K562 (cell line): Measurements from ENCODE around the gene MAP1S. TPM values are rescaled to one million over a fixed set of nuclear protein-coding genes. Genes with fewer than 3 reads are reported as not detected.

Source experiments
- ARNT ChIP-seq, 2 experiments: fragments of 450-650 bp; IDR thresholded peaks; 2 replicates each; pipeline ENCODE4 v1.6.1; 2016; ENCODE audit warnings: mild to moderate bottlenecking in 1 of 2
- ETV5 ChIP-seq: sonication (generic); formaldehyde crosslinking; IDR thresholded peaks from 2 replicates; pipeline ENCODE4 v1.4.0; 2020; ENCODE audit warnings: low read depth, mild to moderate bottlenecking, missing genetic modification reagents
- HDAC2 ChIP-seq: fragments of 450-650 bp; IDR thresholded peaks from 2 replicates; pipeline ENCODE4 v1.6.1; 2016; ENCODE audit warnings: mild to moderate bottlenecking
- NCOA6 ChIP-seq: fragments of 450-650 bp; IDR thresholded peaks from 2 replicates; pipeline ENCODE4 v1.6.1; 2017; ENCODE audit warnings: mild to moderate bottlenecking
- polyA plus RNA-seq, 8 experiments: library from polyadenylated mRNA; depleted of rRNA in 4 of 8; stranded (reverse) in 5 of 8; unstranded in 3 of 8; fragments of >200 nt; fragmentation: Nextera tagmentation in 2 of 8; fragmentation: Illumina TruSeq in 1 of 8; extraction: Ambion mirVana in 2 of 8; extraction: Trizol in 1 of 8; gene quantifications; 2 replicates each; pipeline versions ENCODE4 v1.2.1 to v1.2.3, GENCODE V29; 2011 to 2014; ENCODE audit warnings: inconsistent platforms in 1 of 8, missing spikeins in 1 of 8
- total RNA-seq, 7 experiments: library from RNA; depleted of rRNA in 6 of 7; stranded (reverse); fragments of >200 nt in 6 of 7; fragmentation: Illumina TruSeq in 2 of 7; extraction: Trizol in 2 of 7; gene quantifications; 2 replicates each; pipeline versions ENCODE4 v1.2.1 to v1.2.3, GENCODE V29; 2011 to 2021; ENCODE audit warnings: low replicate concordance in 1 of 7
- TF ChIP-seq, protein P1 (sequence below), 2 experiments: IDR thresholded peaks in 1 of 2; conservative IDR thresholded peaks in 1 of 2; 2 replicates each; pipeline ENCODE4 v1.6.1; 2016; ENCODE audit warnings: low read depth in 2 of 2, mild to moderate bottlenecking in 1 of 2, missing compliant biosample characterization in 1 of 2, missing genetic modification characterization in 1 of 2, moderate library complexity in 1 of 2
- TF ChIP-seq, protein P2 (sequence below): fragments of 200-800 bp; sonication (Bioruptor generic); IDR thresholded peaks from 2 replicates; pipeline ENCODE4 v1.6.1; 2017; ENCODE audit warnings: missing genetic modification characterization, missing compliant biosample characterization
- TF ChIP-seq, protein P3 (sequence below), 2 experiments: fragments of 450-650 bp; conservative IDR thresholded peaks; 2 replicates each; pipeline ENCODE4 v1.6.1; 2017; ENCODE audit warnings: mild to moderate bottlenecking in 2 of 2, moderate library complexity in 2 of 2
- TF ChIP-seq, protein P4 (sequence below): fragments of 250-450 bp; sonication (Bioruptor Pico); IDR thresholded peaks from 2 replicates; pipeline ENCODE4 v1.5.0; 2021; ENCODE audit warnings: mild to moderate bottlenecking, moderate library complexity
- TF ChIP-seq, protein P5 (sequence below): fragments of 250-450 bp; sonication (Bioruptor Pico); IDR thresholded peaks from 2 replicates; pipeline ENCODE4 v1.8.0; 2021; ENCODE audit warnings: mild to moderate bottlenecking, moderate library complexity
- TF ChIP-seq, protein P6 (sequence below), 2 experiments: fragments of 450-650 bp in 1 of 2; sonication (generic) in 1 of 2; formaldehyde crosslinking in 1 of 2; IDR thresholded peaks in 1 of 2; conservative IDR thresholded peaks in 1 of 2; 2 replicates each; pipeline versions ENCODE4 v1.6.1 to v1.8.1; 2016 to 2023; ENCODE audit warnings: mild to moderate bottlenecking in 2 of 2, moderate library complexity in 2 of 2, inconsistent platforms in 1 of 2, missing genetic modification reagents in 1 of 2
- TF ChIP-seq, protein P7 (sequence below): fragments of 450-650 bp; formaldehyde crosslinking; IDR thresholded peaks from 2 replicates; pipeline ENCODE4 v1.4.0; 2020; ENCODE audit warnings: mild to moderate bottlenecking, moderate library complexity

MAP1S gene
- total and polyA plus RNA-seq, 9 of the 15 experiments (the other 6 are each of a cell fraction or from before 2014, with no cell fraction given) = 2.0 to 81.0 (median 9.5) TPM

DNA sequence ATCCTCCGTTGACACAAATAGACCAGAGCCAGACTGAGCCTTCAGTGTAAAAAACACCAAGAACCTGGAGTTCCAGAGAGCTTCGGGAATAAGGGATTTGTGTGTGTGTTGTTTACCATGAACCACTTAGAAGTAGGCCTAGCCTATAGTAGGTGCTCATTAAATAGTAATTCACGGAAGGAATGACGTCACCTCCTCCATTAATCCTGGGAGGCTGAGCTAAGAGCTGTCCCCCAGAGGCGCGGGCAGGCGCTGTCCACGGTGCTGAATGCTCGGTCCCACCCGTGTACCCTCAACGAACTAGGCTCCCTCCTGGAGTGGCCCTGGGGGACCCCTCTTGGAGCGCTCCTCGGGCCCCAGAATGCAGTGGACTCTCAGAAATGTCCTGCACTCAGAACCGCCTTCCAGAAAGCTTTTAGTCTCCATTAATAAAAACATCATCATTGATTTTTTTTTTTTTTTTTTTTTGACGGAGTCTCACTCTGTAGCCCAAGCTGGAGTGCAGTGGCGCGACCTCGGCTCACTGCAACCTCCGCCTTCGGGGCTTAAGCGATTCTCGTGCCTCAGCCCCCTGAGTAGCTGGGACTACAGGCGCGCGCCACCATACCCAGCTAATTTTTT, 37.7 kb upstream of the MAP1S start (continued):
- TF ChIP-seq, protein P1, sequence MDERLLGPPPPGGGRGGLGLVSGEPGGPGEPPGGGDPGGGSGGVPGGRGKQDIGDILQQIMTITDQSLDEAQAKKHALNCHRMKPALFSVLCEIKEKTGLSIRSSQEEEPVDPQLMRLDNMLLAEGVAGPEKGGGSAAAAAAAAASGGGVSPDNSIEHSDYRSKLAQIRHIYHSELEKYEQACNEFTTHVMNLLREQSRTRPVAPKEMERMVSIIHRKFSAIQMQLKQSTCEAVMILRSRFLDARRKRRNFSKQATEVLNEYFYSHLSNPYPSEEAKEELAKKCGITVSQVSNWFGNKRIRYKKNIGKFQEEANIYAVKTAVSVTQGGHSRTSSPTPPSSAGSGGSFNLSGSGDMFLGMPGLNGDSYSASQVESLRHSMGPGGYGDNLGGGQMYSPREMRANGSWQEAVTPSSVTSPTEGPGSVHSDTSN (CRISPR knock-in tag; IDR thresholded peaks at IDR 0.05; ENCODE audit: low read depth) = peak; percentile 23; the same call in 1 of the 2 replicates
- TF ChIP-seq, protein P1 (tag; conservative IDR thresholded peaks at IDR 0.05; ENCODE audit: low read depth) = peak; percentile 61; the same call in 1 of the 2 replicates
- TF ChIP-seq HDAC2 (peak; percentile 74; the same call in 1 of the 2 replicates), ARNT (IDR thresholded peaks at IDR 0.05) (0 out of 4 replicates have a peak, but pooled peaks of 1 of the 2 experiments have one; percentile 15), NCOA6 (peak; percentile 64; the same call in 1 of the 2 replicates), ETV5 (peak; percentile 68; the same call in 1 of the 2 replicates)
- TF ChIP-seq, protein P2, sequence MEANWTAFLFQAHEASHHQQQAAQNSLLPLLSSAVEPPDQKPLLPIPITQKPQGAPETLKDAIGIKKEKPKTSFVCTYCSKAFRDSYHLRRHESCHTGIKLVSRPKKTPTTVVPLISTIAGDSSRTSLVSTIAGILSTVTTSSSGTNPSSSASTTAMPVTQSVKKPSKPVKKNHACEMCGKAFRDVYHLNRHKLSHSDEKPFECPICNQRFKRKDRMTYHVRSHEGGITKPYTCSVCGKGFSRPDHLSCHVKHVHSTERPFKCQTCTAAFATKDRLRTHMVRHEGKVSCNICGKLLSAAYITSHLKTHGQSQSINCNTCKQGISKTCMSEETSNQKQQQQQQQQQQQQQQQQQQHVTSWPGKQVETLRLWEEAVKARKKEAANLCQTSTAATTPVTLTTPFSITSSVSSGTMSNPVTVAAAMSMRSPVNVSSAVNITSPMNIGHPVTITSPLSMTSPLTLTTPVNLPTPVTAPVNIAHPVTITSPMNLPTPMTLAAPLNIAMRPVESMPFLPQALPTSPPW (CRISPR knock-in tag) = peak; percentile 39; the same call in 1 of the 2 replicates
- TF ChIP-seq, protein P3, sequence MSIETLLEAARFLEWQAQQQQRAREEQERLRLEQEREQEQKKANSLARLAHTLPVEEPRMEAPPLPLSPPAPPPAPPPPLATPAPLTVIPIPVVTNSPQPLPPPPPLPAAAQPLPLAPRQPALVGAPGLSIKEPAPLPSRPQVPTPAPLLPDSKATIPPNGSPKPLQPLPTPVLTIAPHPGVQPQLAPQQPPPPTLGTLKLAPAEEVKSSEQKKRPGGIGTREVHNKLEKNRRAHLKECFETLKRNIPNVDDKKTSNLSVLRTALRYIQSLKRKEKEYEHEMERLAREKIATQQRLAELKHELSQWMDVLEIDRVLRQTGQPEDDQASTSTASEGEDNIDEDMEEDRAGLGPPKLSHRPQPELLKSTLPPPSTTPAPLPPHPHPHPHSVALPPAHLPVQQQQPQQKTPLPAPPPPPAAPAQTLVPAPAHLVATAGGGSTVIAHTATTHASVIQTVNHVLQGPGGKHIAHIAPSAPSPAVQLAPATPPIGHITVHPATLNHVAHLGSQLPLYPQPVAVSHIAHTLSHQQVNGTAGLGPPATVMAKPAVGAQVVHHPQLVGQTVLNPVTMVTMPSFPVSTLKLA (conservative IDR thresholded peaks at IDR 0.05) = peak; percentile 49 to 72; a peak in 3 of 4 replicates
- TF ChIP-seq, protein P4, sequence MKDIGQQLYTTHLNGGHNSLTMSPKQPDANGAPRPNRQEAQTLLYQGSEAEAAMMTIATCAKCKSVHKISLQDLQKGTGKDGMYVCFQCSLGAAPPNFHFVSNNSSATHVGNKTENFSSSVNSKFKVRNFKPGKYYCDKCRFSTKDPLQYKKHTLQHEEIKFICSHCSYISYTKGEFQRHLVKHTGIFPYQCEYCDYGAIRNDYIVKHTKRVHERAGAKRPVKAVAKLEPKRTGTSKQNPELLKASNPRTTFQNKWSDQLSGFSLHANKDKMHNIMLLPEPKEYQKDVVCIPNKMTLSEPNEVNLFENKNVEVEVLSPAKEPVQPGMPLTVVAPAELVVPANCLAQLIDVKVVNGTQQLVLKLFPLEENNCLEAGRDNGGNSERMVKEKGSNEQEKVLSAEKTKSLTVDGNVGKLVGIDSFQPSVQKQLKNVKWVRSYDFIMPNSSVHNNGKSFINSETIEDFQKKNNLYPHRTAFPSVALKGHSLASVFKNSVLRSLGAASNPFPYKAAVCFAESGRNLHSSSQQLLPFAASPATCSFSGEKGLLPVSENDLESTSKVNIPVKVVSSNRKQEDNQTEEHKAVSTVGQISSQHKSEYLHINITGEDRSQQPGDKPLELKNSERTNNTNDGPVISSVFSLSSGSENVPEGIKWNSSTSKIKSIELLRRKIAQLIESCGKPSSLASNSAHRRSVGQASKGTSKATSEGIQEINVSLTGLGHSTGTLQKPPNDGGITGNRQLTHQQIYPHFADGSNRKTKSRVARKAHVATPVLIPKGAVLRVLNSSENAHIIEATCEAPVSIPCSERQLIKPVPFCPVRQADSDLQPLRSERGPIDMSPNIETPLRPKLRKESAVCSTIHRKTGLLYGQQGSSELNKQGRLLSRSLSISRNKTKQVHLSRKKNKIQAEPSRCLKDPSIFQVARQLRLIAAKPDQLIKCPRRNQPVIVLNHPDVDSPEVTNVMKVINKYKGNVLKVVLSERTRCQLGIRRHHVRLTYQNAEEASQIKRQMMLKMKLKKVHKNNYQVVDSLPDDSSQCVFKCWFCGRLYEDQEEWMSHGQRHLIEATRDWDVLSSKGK (CRISPR knock-in tag) = no peak
- TF ChIP-seq, protein P5, sequence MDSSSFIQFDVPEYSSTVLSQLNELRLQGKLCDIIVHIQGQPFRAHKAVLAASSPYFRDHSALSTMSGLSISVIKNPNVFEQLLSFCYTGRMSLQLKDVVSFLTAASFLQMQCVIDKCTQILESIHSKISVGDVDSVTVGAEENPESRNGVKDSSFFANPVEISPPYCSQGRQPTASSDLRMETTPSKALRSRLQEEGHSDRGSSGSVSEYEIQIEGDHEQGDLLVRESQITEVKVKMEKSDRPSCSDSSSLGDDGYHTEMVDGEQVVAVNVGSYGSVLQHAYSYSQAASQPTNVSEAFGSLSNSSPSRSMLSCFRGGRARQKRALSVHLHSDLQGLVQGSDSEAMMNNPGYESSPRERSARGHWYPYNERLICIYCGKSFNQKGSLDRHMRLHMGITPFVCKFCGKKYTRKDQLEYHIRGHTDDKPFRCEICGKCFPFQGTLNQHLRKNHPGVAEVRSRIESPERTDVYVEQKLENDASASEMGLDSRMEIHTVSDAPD (CRISPR knock-in tag) = no peak
- TF ChIP-seq, protein P6, sequence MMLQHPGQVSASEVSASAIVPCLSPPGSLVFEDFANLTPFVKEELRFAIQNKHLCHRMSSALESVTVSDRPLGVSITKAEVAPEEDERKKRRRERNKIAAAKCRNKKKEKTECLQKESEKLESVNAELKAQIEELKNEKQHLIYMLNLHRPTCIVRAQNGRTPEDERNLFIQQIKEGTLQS (IDR thresholded peaks at IDR 0.05) = peak; percentile 99
- TF ChIP-seq, protein P6 (CRISPR knock-in tag; conservative IDR thresholded peaks at IDR 0.05) = no peak; the same call in 1 of the 2 replicates
- TF ChIP-seq, protein P7, sequence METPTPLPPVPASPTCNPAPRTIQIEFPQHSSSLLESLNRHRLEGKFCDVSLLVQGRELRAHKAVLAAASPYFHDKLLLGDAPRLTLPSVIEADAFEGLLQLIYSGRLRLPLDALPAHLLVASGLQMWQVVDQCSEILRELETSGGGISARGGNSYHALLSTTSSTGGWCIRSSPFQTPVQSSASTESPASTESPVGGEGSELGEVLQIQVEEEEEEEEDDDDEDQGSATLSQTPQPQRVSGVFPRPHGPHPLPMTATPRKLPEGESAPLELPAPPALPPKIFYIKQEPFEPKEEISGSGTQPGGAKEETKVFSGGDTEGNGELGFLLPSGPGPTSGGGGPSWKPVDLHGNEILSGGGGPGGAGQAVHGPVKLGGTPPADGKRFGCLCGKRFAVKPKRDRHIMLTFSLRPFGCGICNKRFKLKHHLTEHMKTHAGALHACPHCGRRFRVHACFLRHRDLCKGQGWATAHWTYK = peak; percentile 31; the same call in 1 of the 2 replicates
